Ishikawa (cell line): Measurements from ENCODE around the gene EIF2S1.

Experiments
- CEBPB ChIP-seq: IDR thresholded peaks from 2 replicates; pipeline ENCODE4 v1.6.1; 2012
- CREB1 ChIP-seq: IDR thresholded peaks from 2 replicates; pipeline ENCODE4 v1.6.1; 2012; ENCODE audit warnings: low read depth
- EP300 ChIP-seq: IDR thresholded peaks from 2 replicates; pipeline ENCODE4 v1.6.1; 2012; ENCODE audit warnings: borderline replicate concordance
- FOXM1 ChIP-seq: IDR thresholded peaks from 2 replicates; pipeline ENCODE4 v1.6.1; 2012; ENCODE audit warnings: low read depth, borderline replicate concordance
- MAX ChIP-seq: IDR thresholded peaks from 2 replicates; pipeline ENCODE4 v1.6.1; 2012
- NFIC ChIP-seq: IDR thresholded peaks from 2 replicates; pipeline ENCODE4 v1.6.1; 2012
- RAD21 ChIP-seq: IDR thresholded peaks from 2 replicates; pipeline ENCODE4 v1.6.1; 2012; ENCODE audit warnings: low read depth
- TAF1 ChIP-seq: IDR thresholded peaks from 2 replicates; pipeline ENCODE4 v1.6.1; 2012; ENCODE audit warnings: low read depth, mild to moderate bottlenecking
- USF1 ChIP-seq: IDR thresholded peaks from 2 replicates; pipeline ENCODE4 v1.6.1; 2012
- YY1 ChIP-seq: IDR thresholded peaks from 2 replicates; pipeline ENCODE4 v1.6.1; 2012; ENCODE audit warnings: low read depth
- TF ChIP-seq, protein P1 (sequence below): IDR thresholded peaks from 2 replicates; pipeline ENCODE4 v1.6.1; 2012; ENCODE audit warnings: low read depth, mild to moderate bottlenecking

GRCh38 chr14:67429510-67430205 is 69.5 kb downstream of the EIF2S1 start:
- no peak for TF ChIP-seq MAX
- no peak for TF ChIP-seq TAF1
- no peak for TF ChIP-seq RAD21
- no peak for TF ChIP-seq YY1
- no peak for TF ChIP-seq CEBPB
- no peak for TF ChIP-seq NFIC
- TF ChIP-seq, protein P1, sequence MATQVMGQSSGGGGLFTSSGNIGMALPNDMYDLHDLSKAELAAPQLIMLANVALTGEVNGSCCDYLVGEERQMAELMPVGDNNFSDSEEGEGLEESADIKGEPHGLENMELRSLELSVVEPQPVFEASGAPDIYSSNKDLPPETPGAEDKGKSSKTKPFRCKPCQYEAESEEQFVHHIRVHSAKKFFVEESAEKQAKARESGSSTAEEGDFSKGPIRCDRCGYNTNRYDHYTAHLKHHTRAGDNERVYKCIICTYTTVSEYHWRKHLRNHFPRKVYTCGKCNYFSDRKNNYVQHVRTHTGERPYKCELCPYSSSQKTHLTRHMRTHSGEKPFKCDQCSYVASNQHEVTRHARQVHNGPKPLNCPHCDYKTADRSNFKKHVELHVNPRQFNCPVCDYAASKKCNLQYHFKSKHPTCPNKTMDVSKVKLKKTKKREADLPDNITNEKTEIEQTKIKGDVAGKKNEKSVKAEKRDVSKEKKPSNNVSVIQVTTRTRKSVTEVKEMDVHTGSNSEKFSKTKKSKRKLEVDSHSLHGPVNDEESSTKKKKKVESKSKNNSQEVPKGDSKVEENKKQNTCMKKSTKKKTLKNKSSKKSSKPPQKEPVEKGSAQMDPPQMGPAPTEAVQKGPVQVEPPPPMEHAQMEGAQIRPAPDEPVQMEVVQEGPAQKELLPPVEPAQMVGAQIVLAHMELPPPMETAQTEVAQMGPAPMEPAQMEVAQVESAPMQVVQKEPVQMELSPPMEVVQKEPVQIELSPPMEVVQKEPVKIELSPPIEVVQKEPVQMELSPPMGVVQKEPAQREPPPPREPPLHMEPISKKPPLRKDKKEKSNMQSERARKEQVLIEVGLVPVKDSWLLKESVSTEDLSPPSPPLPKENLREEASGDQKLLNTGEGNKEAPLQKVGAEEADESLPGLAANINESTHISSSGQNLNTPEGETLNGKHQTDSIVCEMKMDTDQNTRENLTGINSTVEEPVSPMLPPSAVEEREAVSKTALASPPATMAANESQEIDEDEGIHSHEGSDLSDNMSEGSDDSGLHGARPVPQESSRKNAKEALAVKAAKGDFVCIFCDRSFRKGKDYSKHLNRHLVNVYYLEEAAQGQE, result no peak
- no peak for TF ChIP-seq FOXM1
- TF ChIP-seq CREB1, result no peak
- TF ChIP-seq EP300, result no peak
- TF ChIP-seq USF1, result no peak
